Sigmoid colon (tissue), 7 donors: ENCODE measurements around the gene KCNK18. TPM values are rescaled to one million over a fixed set of nuclear protein-coding genes. Genes with fewer than 3 reads are reported as not detected.

Experiments used
- DNase-seq: peaks from one replicate; pipeline ENCODE4 v3.0.0-alpha.2; 2019
- H3K27ac ChIP-seq, 4 donors: fragments of 200-600 bp; sonication (generic); one replicate each; pipeline ENCODE4 v1.5.1; 2016 to 2019; ENCODE audit warnings: mild to moderate bottlenecking in 1 of 4
- H3K27me3 ChIP-seq, 3 donors: fragments of 200-600 bp; sonication (generic); one replicate each; pipeline ENCODE4 v1.5.1; 2019; ENCODE audit warnings: mild to moderate bottlenecking in 1 of 3
- H3K36me3 ChIP-seq, 4 donors: fragments of 200-600 bp; sonication (generic); one replicate each; pipeline ENCODE4 v1.5.1; 2016 to 2019
- H3K4me1 ChIP-seq, 4 donors: fragments of 200-600 bp; sonication (generic); one replicate each; pipeline ENCODE4 v1.5.1; 2017 to 2019
- H3K4me3 ChIP-seq, 4 donors: fragments of 200-600 bp; sonication (generic); one replicate each; pipeline ENCODE4 v1.5.1; 2017 to 2019; ENCODE audit warnings: mild to moderate bottlenecking in 2 of 4, moderate library complexity in 1 of 4
- H3K9me3 ChIP-seq, 4 donors: fragments of 200-600 bp in 3 of 4; sonication (generic) in 3 of 4; one replicate each; pipeline versions ENCODE4 v1.5.1 to v1.6.1; 2013 to 2019
- CTCF ChIP-seq, 4 experiments: fragments of 450-650 bp in 3 of 4; fragments of 200-600 bp in 1 of 4; IDR thresholded peaks; one replicate each; pipeline ENCODE4 v1.5.1; 2016 to 2019; ENCODE audit warnings: antibody characterized with exemption in 4 of 4, mild to moderate bottlenecking in 3 of 4, moderate library complexity in 2 of 4
- EP300 ChIP-seq, 4 donors: sonication (generic); formaldehyde crosslinking; IDR thresholded peaks; one replicate each; pipeline ENCODE4 v1.6.1; 2017; ENCODE audit warnings: antibody characterized with exemption in 4 of 4
- POLR2A ChIP-seq, 2 donors: fragments of 450-650 bp; IDR thresholded peaks; one replicate each; pipeline ENCODE4 v1.6.1; 2016; ENCODE audit warnings: antibody characterized with exemption in 2 of 2, mild to moderate bottlenecking in 2 of 2, moderate library complexity in 2 of 2
- POLR2AphosphoS5 ChIP-seq, 4 donors: sonication (generic); formaldehyde crosslinking; IDR thresholded peaks; one replicate each; pipeline ENCODE4 v1.6.1; 2017; ENCODE audit warnings: antibody characterized with exemption in 4 of 4
- WGBS, 2 donors: extraction: QIAGEN DNeasy Blood & Tissue Kit; methylation state at CpG; one replicate each; pipeline ENCODE4 v1.1.7; 2013; 5-methylcytosine and 5-hydroxymethylcytosine counted together
- intact Hi-C: fragments of 100-400 bp; cut with DNase I; formaldehyde crosslinking; loops from one replicate; pipeline ENCODE4 v1.15.1; 2023
- polyA plus RNA-seq, 3 donors: library from polyadenylated mRNA; stranded (reverse); fragments of 200-250 nt; gene quantifications; one replicate each; pipeline ENCODE4 v1.2.3, GENCODE V29; 2013
- total RNA-seq, 4 donors: library from RNA; depleted of rRNA; stranded (reverse); fragments of >200 nt; gene quantifications; one replicate each; pipeline ENCODE4 v1.1.0, GENCODE V29; 2016
- donor health status: healthy with polysubstance abuse.
- donor health status: Bipolar disorder and iron deficiency.
- donor health status: healthy.

Gene KCNK18
- total and polyA plus RNA-seq, 7 donors: not detected

DNA sequence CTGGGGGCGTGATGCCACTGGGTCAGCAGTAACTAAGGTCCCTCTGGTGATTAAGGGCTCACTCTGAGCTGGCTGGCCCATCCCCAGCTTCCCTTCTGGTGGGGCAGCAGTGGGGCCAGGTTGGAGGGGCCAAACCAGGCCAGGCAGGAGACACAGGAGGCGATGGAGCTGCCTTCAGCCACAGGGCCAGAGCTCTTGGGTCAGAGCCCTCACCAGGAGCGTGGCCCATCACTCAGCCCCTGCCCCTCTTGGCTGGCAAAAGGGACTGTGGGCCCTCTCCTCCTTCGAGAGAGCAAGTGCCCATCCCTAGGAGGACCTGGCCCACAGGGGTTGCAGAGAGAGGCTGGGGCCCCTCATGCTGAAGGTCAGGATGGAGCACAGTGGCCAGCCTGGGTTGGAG lies 4.5 kb downstream of the KCNK18 start:
- 73% methylated on average over 4 of the region's 4 CpGs for WGBS, 2 donors
- DNase-seq: no peak
- TF ChIP-seq POLR2A (IDR thresholded peaks at IDR 0.05): no peak
- H3K9me3 ChIP-seq: no peaks in the 10 kb centered on the region
- no peaks in the 10 kb centered on the region for H3K4me1 ChIP-seq
- no peaks in the 10 kb centered on the region for H3K36me3 ChIP-seq
- H3K27me3 ChIP-seq: peaks cover 0 to 3% (median 0%) of the 10 kb centered on the region in 3 donors
- no peak overlapping the region for H3K4me3 ChIP-seq
- no peak overlapping the region for H3K27ac ChIP-seq
- intact Hi-C loops: no loop called here

DNA sequence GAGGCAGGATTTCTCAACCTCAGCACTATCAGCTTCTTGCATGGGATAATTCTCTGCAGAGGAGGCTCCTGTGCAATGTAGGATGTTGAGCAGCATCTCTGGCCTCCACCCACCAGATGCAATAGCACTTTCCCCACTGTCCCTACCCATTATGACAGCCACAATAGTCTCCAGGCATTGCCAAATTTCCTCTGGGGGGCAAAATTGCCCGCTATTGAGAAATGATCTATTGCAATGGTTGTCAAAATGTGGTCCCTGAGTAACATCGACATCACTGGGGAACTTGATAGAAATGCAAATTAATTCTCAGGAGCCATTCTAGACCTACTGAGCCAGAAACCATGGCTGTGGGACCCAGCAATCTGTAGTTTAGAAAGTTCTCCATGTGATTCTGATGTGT lies 7.0 kb downstream of the KCNK18 start:
- TF ChIP-seq POLR2AphosphoS5 (IDR thresholded peaks at IDR 0.05) (no peak), CTCF (IDR thresholded peaks at IDR 0.05) (no peak), POLR2A (IDR thresholded peaks at IDR 0.05) (no peak)
- H3K27me3 ChIP-seq: peaks cover 0 to 8% (median 0%) of the 10 kb centered on the region in 3 donors
- no peaks in the 10 kb centered on the region for H3K9me3 ChIP-seq
- intact Hi-C loops: no loop called here
- WGBS, 2 donors: 54 to 56% methylated on average over 2 of the region's 2 CpGs
- DNase-seq: no peak
- no peak overlapping the region for H3K4me3 ChIP-seq
- H3K27ac ChIP-seq: no peak overlapping the region
- H3K36me3 ChIP-seq: no peaks in the 10 kb centered on the region
- no peaks in the 10 kb centered on the region for H3K4me1 ChIP-seq

DNA sequence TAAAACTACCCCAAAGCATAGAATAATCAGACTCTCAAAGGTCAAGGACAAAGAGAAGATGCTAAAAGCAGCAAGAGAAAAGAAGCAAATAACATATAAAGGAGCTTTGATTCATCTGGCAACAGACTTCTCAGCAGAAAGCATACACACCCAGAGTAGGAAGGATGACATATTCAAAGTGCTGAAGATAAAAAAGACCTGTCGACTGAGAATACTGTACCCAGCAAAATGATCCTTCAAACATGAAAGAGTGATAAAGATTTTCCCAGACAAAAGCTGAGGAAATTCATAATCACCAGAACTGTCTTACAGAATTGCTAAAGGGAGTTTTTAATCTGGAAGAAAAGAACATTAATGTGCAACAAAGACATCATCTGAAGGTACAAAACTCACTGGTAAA lies 14.9 kb downstream of the KCNK18 start:
- no peaks in the 10 kb centered on the region for H3K36me3 ChIP-seq
- H3K4me1 ChIP-seq: peaks cover 0 to 11% (median 7%) of the 10 kb centered on the region in 4 donors
- no peak overlapping the region for H3K27ac ChIP-seq
- intact Hi-C loops: no loop called here
- H3K4me3 ChIP-seq: no peak overlapping the region
- peaks cover 0 to 7% (median 0%) of the 10 kb centered on the region in 4 donors for H3K9me3 ChIP-seq
- no peak for DNase-seq
- TF ChIP-seq POLR2A (IDR thresholded peaks at IDR 0.05): no peak
- TF ChIP-seq EP300 (IDR thresholded peaks at IDR 0.05): no peak
- peaks cover 12 to 43% (median 14%) of the 10 kb centered on the region in 3 donors for H3K27me3 ChIP-seq
- 83 to 86% methylated on average over 1 of the region's 1 CpG for WGBS, 2 donors

DNA sequence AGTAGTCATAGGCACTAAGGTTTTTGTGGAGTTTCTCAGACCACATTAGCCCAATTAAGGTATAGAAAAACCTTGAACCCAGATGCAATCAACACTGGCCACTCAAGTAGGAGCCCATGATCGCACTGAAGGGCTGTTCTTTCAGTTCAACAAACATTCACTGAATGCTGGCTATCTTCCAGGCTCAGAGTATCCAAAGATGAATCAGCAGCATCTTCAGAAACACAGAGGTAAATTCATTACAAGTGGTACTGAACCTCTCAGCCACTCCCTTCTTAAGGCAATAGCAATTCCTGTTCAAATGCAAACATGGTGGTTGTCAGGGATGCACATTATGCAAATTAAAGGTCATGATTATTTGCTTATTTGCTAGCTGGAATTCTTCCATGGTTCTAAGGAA lies 17.1 kb downstream of the KCNK18 start:
- Histone ChIP-seq H3K9me3 (peaks cover 0 to 7% (median 0%) of the 10 kb centered on the region in 4 donors), H3K27ac (no peak overlapping the region), H3K36me3 (no peaks in the 10 kb centered on the region), H3K4me1 (peaks cover 0 to 14% (median 11%) of the 10 kb centered on the region in 4 donors), H3K4me3 (no peak overlapping the region), H3K27me3 (peaks cover 12 to 48% (median 20%) of the 10 kb centered on the region in 3 donors)
- no peak for TF ChIP-seq POLR2A (IDR thresholded peaks at IDR 0.05)
- no peak for TF ChIP-seq POLR2AphosphoS5 (IDR thresholded peaks at IDR 0.05)
- TF ChIP-seq EP300 (IDR thresholded peaks at IDR 0.05): no peak
- TF ChIP-seq CTCF (IDR thresholded peaks at IDR 0.05): no peak
- WGBS, 2 donors: 17 to 77% methylated on average over 1 of the region's 1 CpG
- intact Hi-C loops: no loop called here
- DNase-seq: no peak

DNA sequence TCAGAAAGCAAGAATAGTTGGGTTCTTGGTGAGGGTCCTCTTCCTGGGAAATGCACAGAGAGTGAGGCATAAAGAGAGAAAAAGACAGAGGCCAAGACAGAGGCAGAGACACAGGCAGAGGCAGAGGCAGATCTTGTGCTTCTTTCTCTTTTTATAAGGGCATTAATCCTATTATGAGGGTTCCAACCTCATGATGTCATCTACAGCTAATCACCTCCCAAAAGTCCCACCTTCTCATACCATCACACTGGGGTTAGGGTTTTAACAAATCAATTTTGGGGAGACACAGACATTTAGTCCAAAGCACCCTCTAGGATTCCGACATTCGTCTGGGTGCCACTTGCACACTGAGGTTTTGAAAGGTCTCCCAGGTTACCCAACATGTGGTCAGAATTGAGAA lies 17.8 kb downstream of the KCNK18 start:
- no peak overlapping the region for H3K4me3 ChIP-seq
- H3K9me3 ChIP-seq: peaks cover 0 to 7% (median 0%) of the 10 kb centered on the region in 4 donors
- H3K27me3 ChIP-seq: peaks cover 12 to 43% (median 20%) of the 10 kb centered on the region in 3 donors
- TF ChIP-seq EP300 (IDR thresholded peaks at IDR 0.05) (no peak), POLR2A (IDR thresholded peaks at IDR 0.05) (no peak), CTCF (IDR thresholded peaks at IDR 0.05) (no peak), POLR2AphosphoS5 (IDR thresholded peaks at IDR 0.05) (no peak)
- peaks cover 0 to 14% (median 11%) of the 10 kb centered on the region in 4 donors for H3K4me1 ChIP-seq
- 70 to 87% methylated on average over 2 of the region's 2 CpGs for WGBS, 2 donors
- H3K36me3 ChIP-seq: no peaks in the 10 kb centered on the region
- H3K27ac ChIP-seq: no peak overlapping the region
- intact Hi-C loops: loop anchor here (5.0 kb wide), 1 partner anchor 267 kb away; no protein-coding TSS in a partner anchor
- no peak for DNase-seq

- peaks cover 12 to 37% (median 20%) of the 10 kb centered on the region in 3 donors for H3K27me3 ChIP-seq
- WGBS, 2 donors: 69 to 70% methylated on average over 15 of the region's 15 CpGs
- H3K9me3 ChIP-seq: peaks cover 0 to 7% (median 0%) of the 10 kb centered on the region in 4 donors
- intact Hi-C loops: loop anchor here (2.0 to 5.0 kb wide), 4 partner anchors 103 to 1025 kb away; no protein-coding TSS in a partner anchor
- TF ChIP-seq EP300 (IDR thresholded peaks at IDR 0.05): no peak
- no peak for TF ChIP-seq CTCF (IDR thresholded peaks at IDR 0.05)
- no peak for TF ChIP-seq POLR2AphosphoS5 (IDR thresholded peaks at IDR 0.05)
- TF ChIP-seq POLR2A (IDR thresholded peaks at IDR 0.05): no peak
- no peak overlapping the region for H3K4me3 ChIP-seq
- no peaks in the 10 kb centered on the region for H3K36me3 ChIP-seq
- DNase-seq: peak; percentile 41
- peaks cover 0 to 14% (median 11%) of the 10 kb centered on the region in 4 donors for H3K4me1 ChIP-seq
- no peak overlapping the region for H3K27ac ChIP-seq
Observed at GRCh38 chr10:117216028-117216427, 18.7 kb downstream of the KCNK18 start.
